MG63 (cell line): ENCODE results near the gene ETS2. TPM values are rescaled to one million over a fixed set of nuclear protein-coding genes. Genes with fewer than 3 reads are reported as not detected.
A peak's percentile ranks its signal among the peaks of the same experiment; 100 is the strongest.

Source experiments
- DNase-seq: peaks from one replicate; pipeline ENCODE4 v3.0.0-alpha.2; 2020
- H3K27me3 ChIP-seq: fragments of 250-450 bp; sonication (Bioruptor Pico); 2 replicates; pipeline ENCODE4 v1.5.1; 2020; ENCODE audit warnings: mild to moderate bottlenecking, moderate library complexity
- H3K36me3 ChIP-seq: fragments of 250-450 bp; sonication (Bioruptor Pico); 2 replicates; pipeline ENCODE4 v1.5.1; 2020; ENCODE audit warnings: mild to moderate bottlenecking, moderate library complexity
- H3K4me3 ChIP-seq: fragments of 250-450 bp; sonication (Bioruptor Pico); 2 replicates; pipeline ENCODE4 v1.5.1; 2020; ENCODE audit warnings: mild to moderate bottlenecking, moderate library complexity
- H3K9me3 ChIP-seq: fragments of 250-450 bp; sonication (Bioruptor Pico); 2 replicates; pipeline ENCODE4 v1.5.1; 2020; ENCODE audit warnings: mild to moderate bottlenecking, moderate library complexity
- total RNA-seq: library from RNA; depleted of rRNA; stranded (reverse); fragments of >200 nt; shearing (Covaris generic); gene quantifications from 2 replicates; pipeline ENCODE4 v1.2.3, GENCODE V29; 2014; ENCODE audit warnings: low replicate concordance

Gene ETS2
- total RNA-seq, 1 experiment from 2014 or later: 12.6 TPM

DNA sequence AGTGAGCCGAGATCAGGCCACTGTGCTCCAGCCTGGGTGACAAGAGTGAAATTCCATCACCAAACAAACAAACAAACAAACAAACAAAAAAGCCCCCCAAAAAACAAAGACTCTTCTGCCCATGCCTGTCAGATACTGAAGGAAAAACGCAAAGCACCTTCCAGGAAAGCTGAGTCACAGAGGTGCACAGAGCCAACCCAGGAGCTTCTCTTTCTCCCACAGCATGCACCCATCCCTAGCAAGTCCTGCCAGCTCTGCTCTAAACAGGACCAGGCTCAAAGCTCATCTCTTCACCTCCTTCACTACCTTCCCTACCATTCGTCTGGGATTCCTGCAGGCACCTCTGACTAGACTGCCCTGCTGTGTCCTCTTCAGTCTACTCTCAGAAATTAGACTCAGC lies 46.5 kb downstream of the ETS2 start:
- Histone ChIP-seq H3K27me3 (no peaks in the 10 kb centered on the region), H3K4me3 (no peak overlapping the region), H3K9me3 (peaks cover 13% of the 10 kb centered on the region; the same call in 1 of the 2 replicates), H3K36me3 (no peaks in the 10 kb centered on the region)
- DNase-seq: peak; percentile 39

DNA sequence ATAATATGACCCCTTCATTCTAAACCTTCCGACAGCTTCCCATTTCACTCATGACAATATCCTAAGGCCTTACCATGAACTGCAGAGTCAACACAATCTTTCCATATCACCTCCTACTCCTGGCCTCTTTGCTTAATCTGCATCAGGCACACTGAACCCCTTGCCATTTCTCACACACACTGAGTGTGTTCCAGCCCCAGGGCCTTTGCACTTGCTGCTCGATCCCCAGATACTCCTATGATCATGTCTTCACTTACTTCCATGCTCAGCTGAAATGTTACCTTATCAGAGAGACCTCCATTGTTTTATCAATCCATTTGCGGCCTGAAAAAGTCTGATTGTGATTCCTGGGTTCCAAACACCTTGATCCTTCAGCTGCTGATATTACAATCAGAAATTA lies 47.0 kb downstream of the ETS2 start:
- no peak overlapping the region for H3K4me3 ChIP-seq
- H3K27me3 ChIP-seq: no peaks in the 10 kb centered on the region

DNA sequence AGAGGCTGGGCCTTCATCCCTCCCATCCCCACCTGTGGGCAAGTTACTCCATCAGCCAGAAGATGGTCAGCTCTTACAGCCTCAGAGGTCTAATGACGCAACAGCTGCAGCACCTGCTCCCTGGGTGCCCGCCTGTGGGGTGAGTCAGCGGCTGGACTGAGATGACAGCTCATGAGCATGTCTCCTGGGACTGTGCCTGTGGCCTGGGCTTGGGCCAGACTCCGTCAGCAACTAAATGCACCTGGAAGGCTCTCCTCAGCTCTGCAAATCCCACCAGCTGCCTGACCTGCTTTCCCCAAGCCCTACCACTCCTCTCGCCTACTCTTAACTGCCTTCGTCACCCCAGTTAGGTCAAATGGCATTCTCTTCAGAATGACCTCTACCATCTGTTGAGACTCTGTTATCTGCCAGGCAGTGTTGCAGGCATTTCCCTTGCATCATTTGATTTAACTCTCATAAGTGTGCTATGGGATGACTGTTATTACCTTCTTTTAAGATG lies 47.7 kb downstream of the ETS2 start:
- Histone ChIP-seq H3K27me3 (no peaks in the 10 kb centered on the region), H3K4me3 (no peak overlapping the region), H3K9me3 (peaks cover 13% of the 10 kb centered on the region), H3K36me3 (no peaks in the 10 kb centered on the region)
- peak; percentile 91 for DNase-seq

More for the DNA sequence above, 47.0 kb downstream of the ETS2 start:
- H3K36me3 ChIP-seq: no peaks in the 10 kb centered on the region
- no peak for DNase-seq
- peaks cover 13% of the 10 kb centered on the region; the same call in 1 of the 2 replicates for H3K9me3 ChIP-seq

DNA sequence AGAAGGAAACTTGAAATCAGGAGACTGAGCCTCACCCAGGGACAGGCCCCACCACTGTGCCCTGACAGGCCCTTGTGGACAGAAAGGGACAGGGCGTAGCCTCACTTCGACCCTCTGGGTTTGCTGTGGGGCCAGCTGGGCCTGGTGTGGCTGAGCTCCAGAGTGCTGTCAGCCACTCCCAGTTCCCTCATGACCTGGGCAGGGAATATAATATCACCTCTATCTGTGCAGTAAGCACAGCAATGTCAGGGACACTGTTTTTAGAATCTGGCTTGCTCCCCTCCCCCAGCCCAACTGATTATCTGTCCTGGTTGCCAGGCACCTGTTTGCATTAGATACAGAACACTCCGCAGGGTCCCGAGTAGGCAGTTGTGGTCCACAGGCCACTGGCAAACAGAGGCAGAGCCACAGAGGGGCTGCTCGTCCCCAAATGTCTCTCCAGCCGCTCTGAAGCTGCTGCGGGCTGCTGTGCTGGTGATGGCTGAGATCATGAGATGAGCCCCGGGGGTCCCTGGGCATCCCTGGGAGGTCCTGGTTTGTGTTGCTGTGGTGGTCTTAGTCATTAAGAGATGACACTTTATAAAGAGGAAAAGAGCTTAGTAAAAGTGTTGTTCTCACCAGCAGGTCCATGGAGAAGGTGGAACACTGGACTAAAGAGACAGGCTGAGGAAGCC lies 51.6 kb downstream of the ETS2 start:
- Histone ChIP-seq H3K4me3 (no peak overlapping the region), H3K27me3 (no peaks in the 10 kb centered on the region), H3K36me3 (no peaks in the 10 kb centered on the region), H3K9me3 (peaks cover 8% of the 10 kb centered on the region)
- no peak for DNase-seq

DNA sequence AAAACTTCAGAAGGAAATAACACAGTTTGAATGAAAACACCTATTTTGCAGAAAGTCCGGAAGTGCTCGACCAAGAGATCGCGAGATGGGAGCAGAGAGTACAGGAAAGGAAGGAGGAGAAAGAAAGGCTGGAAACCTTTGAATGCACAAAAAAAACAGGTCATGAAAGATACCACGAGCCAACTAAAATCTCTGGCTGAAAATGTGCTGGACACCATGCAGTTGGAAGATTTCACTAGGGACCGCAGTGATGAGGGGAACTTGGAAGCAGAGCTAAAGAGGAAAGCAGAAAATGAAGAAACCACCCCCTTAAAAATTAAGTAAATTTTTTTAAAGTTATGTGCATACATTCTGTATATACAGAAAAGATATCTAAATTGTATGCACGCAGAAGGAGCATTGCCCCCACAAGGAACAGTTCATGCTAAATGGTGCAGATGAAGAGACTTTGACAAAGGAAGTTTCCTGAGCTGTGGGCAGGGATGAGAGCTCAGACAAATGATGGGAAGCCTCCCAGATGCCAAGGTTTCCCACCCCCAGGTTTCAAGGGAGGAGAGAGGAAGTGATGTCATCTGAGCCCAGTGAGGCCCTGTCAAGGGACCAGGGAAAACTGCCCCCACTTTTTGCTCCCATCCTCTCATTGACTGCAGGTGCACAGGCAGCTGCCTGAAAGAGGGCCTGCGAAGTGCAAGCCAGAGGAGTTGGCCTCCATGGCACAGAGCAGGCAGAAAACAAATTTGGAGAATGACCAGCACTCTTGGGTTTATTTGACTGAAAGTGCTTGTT lies 52.5 kb downstream of the ETS2 start:
- Histone ChIP-seq H3K27me3 (no peaks in the 10 kb centered on the region), H3K36me3 (no peaks in the 10 kb centered on the region), H3K4me3 (no peak overlapping the region), H3K9me3 (peaks cover 8% of the 10 kb centered on the region)
- no peak for DNase-seq

DNA sequence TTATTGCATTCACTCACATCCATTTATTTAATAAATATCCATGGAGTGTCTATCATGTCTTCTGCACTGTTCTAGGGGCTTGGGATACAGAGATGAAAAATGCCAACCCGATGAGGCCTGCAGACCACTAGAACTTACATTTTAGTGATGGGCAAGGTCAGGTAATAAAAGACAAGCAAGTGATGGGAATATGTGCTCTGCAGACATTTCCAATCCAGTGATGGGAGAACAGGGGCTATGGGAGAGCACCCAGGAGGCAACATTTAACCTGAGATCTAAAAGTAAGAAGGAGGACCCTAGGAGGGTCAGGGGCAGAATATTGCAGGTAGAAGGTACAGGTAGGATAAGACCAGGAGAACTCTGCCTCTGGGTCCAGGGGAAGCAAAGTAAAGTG lies 53.1 kb downstream of the ETS2 start:
- H3K9me3 ChIP-seq: peaks cover 8% of the 10 kb centered on the region
- DNase-seq: no peak
- no peaks in the 10 kb centered on the region for H3K27me3 ChIP-seq
- no peaks in the 10 kb centered on the region for H3K36me3 ChIP-seq
- H3K4me3 ChIP-seq: no peak overlapping the region

DNA sequence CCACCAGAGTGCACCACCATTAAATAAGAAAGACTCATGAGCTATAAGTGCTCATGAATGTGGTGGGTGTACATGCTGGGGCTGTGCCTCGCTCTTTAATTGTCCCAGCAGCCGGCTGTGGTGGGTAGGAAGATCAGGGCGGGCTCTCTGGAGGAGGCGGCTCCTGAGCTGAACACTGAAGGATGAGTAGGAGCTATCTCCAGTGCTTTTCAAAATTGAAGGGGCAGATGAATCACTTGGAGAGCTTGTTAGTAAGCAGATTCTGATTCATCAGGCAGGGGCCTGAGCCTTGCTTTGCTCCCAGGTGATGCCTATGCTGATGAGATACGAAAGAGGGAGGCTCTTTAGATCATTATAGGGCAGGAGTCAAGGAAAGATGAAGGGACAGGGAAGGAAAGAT lies 54.1 kb downstream of the ETS2 start:
- no peaks in the 10 kb centered on the region for H3K36me3 ChIP-seq
- peaks cover 7% of the 10 kb centered on the region for H3K9me3 ChIP-seq
- no peak for DNase-seq
- H3K27me3 ChIP-seq: no peaks in the 10 kb centered on the region
- H3K4me3 ChIP-seq: no peak overlapping the region

DNA sequence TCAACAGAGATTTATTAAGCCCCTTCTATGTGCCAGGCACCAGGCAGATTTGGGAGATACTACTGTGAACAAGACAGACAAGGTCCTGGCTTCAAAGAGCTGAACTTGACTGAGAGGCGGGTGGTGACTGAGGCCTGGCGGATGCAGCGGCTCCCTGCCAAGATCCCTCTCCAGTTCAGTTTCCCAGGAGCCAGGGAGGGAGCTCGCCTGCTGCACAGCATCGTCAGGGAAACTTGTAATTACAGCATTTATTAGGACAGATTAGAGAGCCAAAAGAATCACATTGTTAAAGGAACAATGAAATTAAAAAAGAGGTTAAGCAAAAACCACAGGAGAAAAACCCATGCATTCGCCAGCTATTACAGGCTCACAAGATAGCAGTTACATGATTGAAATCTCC lies 55.3 kb downstream of the ETS2 start:
- Histone ChIP-seq H3K9me3 (no peaks in the 10 kb centered on the region; the same call in none of the 2 replicates), H3K36me3 (no peaks in the 10 kb centered on the region), H3K27me3 (no peaks in the 10 kb centered on the region), H3K4me3 (no peak overlapping the region)
- DNase-seq: no peak

DNA sequence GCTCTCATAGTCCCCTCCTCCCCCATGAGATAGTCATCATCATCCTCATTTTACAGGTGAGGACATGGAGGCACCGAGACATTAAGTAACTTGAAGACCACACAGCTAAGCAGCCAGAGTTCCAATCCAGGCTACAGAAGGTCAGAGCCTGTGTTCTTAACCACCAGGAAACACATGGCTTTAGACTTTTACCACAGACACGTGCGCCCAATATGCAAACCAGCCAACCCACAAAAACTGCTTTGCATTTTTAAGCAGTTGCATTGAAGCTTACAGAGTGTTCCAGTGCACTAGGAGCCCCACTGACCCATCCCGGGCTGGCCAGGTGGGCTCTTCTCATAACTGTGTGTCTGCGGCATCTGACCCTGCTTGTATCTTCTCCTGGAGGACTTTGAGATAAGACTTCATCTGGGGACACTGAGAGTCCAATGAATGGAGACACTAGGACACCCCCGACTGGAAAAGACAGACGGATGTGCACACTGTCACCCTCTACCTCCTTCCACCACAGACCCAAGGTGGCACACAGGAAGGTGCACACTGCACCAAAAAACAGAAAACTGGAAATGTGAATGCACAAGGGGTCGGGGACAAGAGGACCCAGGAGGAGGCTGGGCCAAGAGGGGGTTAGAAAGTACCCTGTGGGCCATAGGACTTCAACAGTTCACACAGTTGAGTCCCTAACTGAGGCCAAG lies 56.4 kb downstream of the ETS2 start:
- DNase-seq: no peak
- Histone ChIP-seq H3K36me3 (no peaks in the 10 kb centered on the region), H3K9me3 (peaks cover 3% of the 10 kb centered on the region), H3K4me3 (no peak overlapping the region), H3K27me3 (no peaks in the 10 kb centered on the region)

DNA sequence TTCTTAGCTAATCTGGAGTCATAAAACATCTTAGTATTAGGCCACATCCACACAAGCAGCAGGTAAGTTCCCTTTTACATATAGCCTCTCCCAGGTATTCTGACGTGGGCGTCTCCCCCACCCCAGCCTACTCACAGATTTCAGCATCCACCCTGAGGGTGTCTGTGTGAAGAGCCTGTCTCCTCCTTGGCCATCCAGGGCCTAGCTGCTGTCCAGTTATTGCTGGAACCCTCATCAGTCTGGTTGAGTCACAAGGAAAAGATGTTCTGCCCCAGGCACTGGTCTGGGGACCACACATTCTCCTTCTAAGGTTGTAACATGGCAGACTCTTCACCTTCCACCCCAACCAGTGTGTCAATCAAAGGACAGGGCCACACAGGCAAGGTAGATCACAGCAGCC lies 57.6 kb downstream of the ETS2 start:
- no peaks in the 10 kb centered on the region for H3K36me3 ChIP-seq
- H3K27me3 ChIP-seq: no peaks in the 10 kb centered on the region
- DNase-seq: no peak
- no peak overlapping the region for H3K4me3 ChIP-seq
- peaks cover 7% of the 10 kb centered on the region for H3K9me3 ChIP-seq

DNA sequence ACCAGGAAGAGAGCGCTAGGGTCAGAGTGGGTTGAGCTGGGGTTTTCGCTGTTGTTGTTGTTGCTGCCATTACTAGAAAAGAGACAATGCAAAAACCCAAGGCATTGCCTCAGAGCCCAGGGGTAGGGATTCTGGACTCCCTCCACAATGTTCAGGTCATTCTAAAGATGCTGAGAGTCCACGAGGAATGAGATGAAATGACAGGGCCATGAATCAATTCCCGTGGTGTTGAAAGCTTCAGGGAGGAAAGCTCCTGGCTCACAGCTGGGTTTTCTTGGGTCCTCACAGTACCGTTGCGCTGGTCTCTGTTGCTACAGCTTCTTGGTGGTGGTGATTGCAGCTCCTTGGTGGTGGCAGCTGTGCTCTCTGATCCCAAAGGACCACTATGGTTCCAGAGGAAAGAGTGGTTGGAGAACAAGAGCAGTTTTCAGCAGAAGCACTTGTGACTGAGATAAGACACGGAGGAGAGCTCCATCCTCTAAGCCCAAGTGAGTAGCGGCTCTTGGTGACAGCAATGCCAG lies 58.2 kb downstream of the ETS2 start:
- Histone ChIP-seq H3K27me3 (no peaks in the 10 kb centered on the region), H3K9me3 (peaks cover 7% of the 10 kb centered on the region), H3K36me3 (no peaks in the 10 kb centered on the region), H3K4me3 (no peak overlapping the region)
- no peak for DNase-seq

DNA sequence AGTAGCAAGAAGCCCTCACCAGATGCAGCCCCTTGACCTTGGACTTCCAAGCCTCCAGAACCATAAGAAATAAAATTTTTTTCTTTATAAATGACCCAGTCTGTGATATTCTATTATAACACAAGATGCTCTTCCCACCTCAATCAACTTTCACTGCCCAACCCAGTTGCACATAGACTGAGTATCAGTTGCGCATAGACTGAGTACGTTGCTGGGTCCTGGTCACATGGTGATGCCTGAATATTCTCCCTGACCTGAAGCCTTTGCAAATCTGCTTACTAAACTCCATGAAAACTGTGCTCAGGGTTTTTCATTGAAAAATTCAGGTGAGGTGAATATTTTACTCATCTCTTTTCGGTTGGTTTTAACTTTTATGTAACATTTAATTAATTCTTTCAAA lies 59.2 kb downstream of the ETS2 start:
- H3K27me3 ChIP-seq: no peaks in the 10 kb centered on the region
- peaks cover 7% of the 10 kb centered on the region for H3K9me3 ChIP-seq
- no peak overlapping the region for H3K4me3 ChIP-seq
- DNase-seq: no peak
- no peaks in the 10 kb centered on the region for H3K36me3 ChIP-seq

DNA sequence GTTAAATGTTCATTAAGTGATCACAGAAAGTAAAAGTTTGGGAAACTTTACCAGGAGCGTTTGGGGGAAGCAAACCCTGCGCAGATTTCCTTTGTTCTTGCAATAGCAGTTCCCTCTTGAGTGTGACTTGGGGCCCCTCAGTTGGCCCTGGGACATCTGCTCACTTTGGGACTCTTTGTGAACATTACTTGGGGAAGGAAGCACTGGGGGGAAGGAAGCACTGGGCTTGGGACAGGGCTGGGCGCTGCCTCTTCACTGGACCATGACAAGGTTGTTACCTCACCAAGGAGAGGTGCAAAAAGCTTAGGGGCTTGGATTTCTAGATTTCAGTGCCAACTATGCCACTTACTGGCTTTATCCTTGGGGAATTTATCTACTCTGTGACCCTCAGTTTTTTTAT lies 63.5 kb downstream of the ETS2 start:
- H3K4me3 ChIP-seq: no peak overlapping the region
- peaks cover 12% of the 10 kb centered on the region for H3K9me3 ChIP-seq
- no peak for DNase-seq
- H3K36me3 ChIP-seq: no peaks in the 10 kb centered on the region
- H3K27me3 ChIP-seq: no peaks in the 10 kb centered on the region

DNA sequence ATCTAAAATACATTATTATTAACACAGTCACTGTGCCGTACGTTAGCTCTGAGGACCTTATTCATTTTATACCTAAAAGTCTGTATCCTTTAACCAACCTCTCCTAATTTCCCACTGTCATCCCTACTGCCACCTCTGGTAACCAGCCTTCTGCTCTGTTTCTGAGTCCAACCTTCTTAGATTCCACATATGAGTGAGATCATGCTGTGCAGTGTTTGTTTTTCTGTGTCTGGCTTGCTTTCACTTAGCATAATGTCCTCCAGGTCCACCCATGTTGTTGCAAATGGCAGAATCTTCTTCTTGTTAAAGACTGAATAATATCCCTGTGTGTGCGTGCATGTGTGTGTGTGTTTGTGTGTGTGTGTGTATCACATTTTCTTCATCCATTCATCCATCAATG lies 64.2 kb downstream of the ETS2 start:
- peaks cover 12% of the 10 kb centered on the region for H3K9me3 ChIP-seq
- H3K36me3 ChIP-seq: no peaks in the 10 kb centered on the region
- H3K27me3 ChIP-seq: no peaks in the 10 kb centered on the region
- no peak overlapping the region for H3K4me3 ChIP-seq
- DNase-seq: no peak
